Activated CD8-positive, alpha-beta T cell treated with anti-CD3 and anti-CD28 coated beads for 36 hours (primary cell): ENCODE data around the gene DTD1. TPM values are rescaled to one million over a fixed set of nuclear protein-coding genes. Genes with fewer than 3 reads are reported as not detected.

ENCODE experiments used
- ATAC-seq: fragments of 200-7000 bp; cut with Tn5 transposase; one replicate; pipeline ENCODE4 v1.10.0; 2021; ENCODE audit warnings: mild to moderate bottlenecking, moderate library complexity
- CTCF ChIA-PET: fragments of 350-600 bp; sonication (Branson Sonifier 250); formaldehyde crosslinking; loops from one replicate; lab custom pipeline; 2021; ENCODE audit warnings: antibody characterized with exemption; lab: Charles Lee
- POLR2A ChIA-PET: fragments of 350-600 bp; sonication (Branson Sonifier 250); formaldehyde crosslinking; loops from one replicate; lab custom pipeline; 2021; ENCODE audit warnings: antibody characterized with exemption; lab: Charles Lee
- DNase-seq: peaks from one replicate; pipeline ENCODE4 v3.0.0-alpha.2; 2020
- H3K27ac Mint-ChIP-seq: one replicate; pipeline ENCODE4 v1.8.0; 2021; ENCODE audit warnings: mild to moderate bottlenecking, mixed read lengths
- H3K27me3 Mint-ChIP-seq: one replicate; pipeline ENCODE4 v1.8.0; 2021; ENCODE audit warnings: mixed read lengths
- H3K36me3 Mint-ChIP-seq: one replicate; pipeline ENCODE4 v1.8.0; 2021; ENCODE audit warnings: low read depth, mixed read lengths
- H3K4me1 Mint-ChIP-seq: one replicate; pipeline ENCODE4 v1.8.0; 2021; ENCODE audit warnings: low read depth, mixed read lengths
- H3K4me3 Mint-ChIP-seq: one replicate; pipeline ENCODE4 v1.8.0; 2021; ENCODE audit warnings: mild to moderate bottlenecking, moderate library complexity, mixed read lengths
- H3K9me3 Mint-ChIP-seq: one replicate; pipeline ENCODE4 v1.8.0; 2021; ENCODE audit warnings: mixed read lengths
- CTCF ChIP-seq: fragments of 200-600 bp; IDR thresholded peaks from one replicate; pipeline ENCODE4 v1.8.0; 2022; ENCODE audit warnings: antibody characterized with exemption, mild to moderate bottlenecking
- intact Hi-C: fragments of 100-400 bp; cut with micrococcal nuclease; formaldehyde crosslinking; loops from one replicate; pipeline ENCODE4 v1.10.0; 2022
- total RNA-seq, 2 experiments: library from RNA; stranded (reverse); gene quantifications; one replicate each; pipeline ENCODE4 v1.2.3, GENCODE V29; 2021

The DTD1 gene
- total RNA-seq, 2 experiments from 2014 or later = 52.3 to 53.5 TPM

- intact Hi-C loops = no loop called here
- Mint-ChIP-seq H3K27ac (no peak overlapping the region), H3K27me3 (no peaks in the 10 kb centered on the region), H3K4me3 (no peak overlapping the region), H3K4me1 (no peaks in the 10 kb centered on the region), H3K36me3 (peaks cover under 1% of the 10 kb centered on the region), H3K9me3 (no peaks in the 10 kb centered on the region)
- ATAC-seq (no peak), DNase-seq (no peak)
- no peak for TF ChIP-seq CTCF
- ChIA-PET CTCF (interaction anchor here (0.9 kb wide), 1 partner anchor 22 kb away, joined by 6 read pairs; no protein-coding TSS in a partner anchor), POLR2A (no interaction called here)
Measured at GRCh38 chr20:18654448-18654773, 66.6 kb downstream of the DTD1 start.

- no peak overlapping the region for H3K27ac Mint-ChIP-seq
- peaks cover 2% of the 10 kb centered on the region for H3K4me1 Mint-ChIP-seq
- no peaks in the 10 kb centered on the region for H3K27me3 Mint-ChIP-seq
- POLR2A ChIA-PET = no interaction called here
- intact Hi-C loops = no loop called here
- ATAC-seq (no peak), DNase-seq (no peak)
- peaks cover 6% of the 10 kb centered on the region for H3K36me3 Mint-ChIP-seq
- no peak overlapping the region for H3K4me3 Mint-ChIP-seq
- CTCF ChIA-PET = no interaction called here
- H3K9me3 Mint-ChIP-seq = no peaks in the 10 kb centered on the region
- no peak for TF ChIP-seq CTCF
Measured at GRCh38 chr20:18657575-18657974, 69.7 kb downstream of the DTD1 start.

GRCh38 chr20:18662279-18663040 is 74.6 kb downstream of the DTD1 start:
- DNase-seq (no peak), ATAC-seq (no peak)
- Mint-ChIP-seq H3K9me3 (no peaks in the 10 kb centered on the region), H3K4me3 (no peak overlapping the region), H3K27ac (no peak overlapping the region), H3K36me3 (peaks cover 6% of the 10 kb centered on the region), H3K4me1 (peaks cover 2% of the 10 kb centered on the region), H3K27me3 (no peaks in the 10 kb centered on the region)
- ChIA-PET CTCF (no interaction called here), POLR2A (no interaction called here)
- no peak for TF ChIP-seq CTCF
- intact Hi-C loops = no loop called here

- CTCF ChIA-PET = no interaction called here
- peaks cover 7% of the 10 kb centered on the region for H3K36me3 Mint-ChIP-seq
- H3K4me3 Mint-ChIP-seq = no peak overlapping the region
- no peak overlapping the region for H3K27ac Mint-ChIP-seq
- H3K27me3 Mint-ChIP-seq = no peaks in the 10 kb centered on the region
- H3K9me3 Mint-ChIP-seq = no peaks in the 10 kb centered on the region
- peaks cover 2% of the 10 kb centered on the region for H3K4me1 Mint-ChIP-seq
- no peak for DNase-seq
- intact Hi-C loops = no loop called here
- TF ChIP-seq CTCF = no peak
- POLR2A ChIA-PET = no interaction called here
- ATAC-seq = no peak
Measured at GRCh38 chr20:18663932-18664331, 76.1 kb downstream of the DTD1 start.

GRCh38 chr20:18665135-18665534 is 77.3 kb downstream of the DTD1 start:
- no peak for TF ChIP-seq CTCF
- intact Hi-C loops = no loop called here
- ChIA-PET POLR2A (no interaction called here), CTCF (interaction anchor here (0.8 kb wide), 1 partner anchor 33 kb away, joined by 4 read pairs; no protein-coding TSS in a partner anchor)
- Mint-ChIP-seq H3K27me3 (no peaks in the 10 kb centered on the region), H3K27ac (no peak overlapping the region), H3K36me3 (peaks cover 4% of the 10 kb centered on the region), H3K4me3 (no peak overlapping the region), H3K9me3 (no peaks in the 10 kb centered on the region), H3K4me1 (peaks cover 2% of the 10 kb centered on the region)
- DNase-seq = no peak
- ATAC-seq = no peak
